GM20000 (cell line): ENCODE data around the gene ERRFI1.

Source experiments
- DNase-seq: peaks from one replicate; pipeline ENCODE4 v3.0.0; 2012; ENCODE audit warnings: low spot score
- TF ChIP-seq, protein P1 (sequence below): IDR thresholded peaks from 2 replicates; pipeline ENCODE4 v1.5.1; 2012; ENCODE audit warnings: mild to moderate bottlenecking, control low read depth; ENCODE audit errors: extremely low read depth, missing control alignments

The ERRFI1 gene

DNA sequence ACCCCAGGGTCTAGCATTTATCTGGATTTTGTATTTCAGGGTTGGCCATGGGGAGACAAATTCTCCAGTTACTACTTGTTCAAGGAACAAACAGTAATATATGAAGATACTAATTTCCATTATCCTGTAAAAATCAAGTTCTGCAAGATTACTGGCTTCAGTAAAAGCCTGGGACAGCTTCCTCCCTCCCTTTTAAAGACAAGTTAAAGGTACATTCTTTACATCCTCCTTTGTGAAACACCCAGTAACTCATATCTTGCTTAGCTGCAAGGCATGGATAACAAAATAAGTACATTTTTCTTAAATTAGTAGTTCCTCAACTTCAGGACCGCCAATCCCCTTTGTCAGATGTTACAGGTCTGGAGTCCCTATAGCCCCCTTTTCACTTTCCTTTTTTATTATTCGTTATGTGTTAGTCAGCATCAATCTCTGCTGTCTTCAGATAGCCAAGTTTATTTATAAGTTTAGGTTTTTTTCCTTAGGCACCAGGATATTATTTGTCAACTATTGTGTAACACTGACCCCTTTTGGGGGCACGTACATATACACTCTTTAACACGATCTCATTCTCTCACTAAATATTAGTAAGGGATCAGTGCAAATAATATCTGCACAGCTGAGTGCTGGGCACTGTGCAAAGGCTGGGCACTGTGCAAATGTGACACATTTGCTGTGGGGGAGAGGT is 9.8 kb downstream of the ERRFI1 start:
- DNase-seq = no peak
- TF ChIP-seq, protein P1, sequence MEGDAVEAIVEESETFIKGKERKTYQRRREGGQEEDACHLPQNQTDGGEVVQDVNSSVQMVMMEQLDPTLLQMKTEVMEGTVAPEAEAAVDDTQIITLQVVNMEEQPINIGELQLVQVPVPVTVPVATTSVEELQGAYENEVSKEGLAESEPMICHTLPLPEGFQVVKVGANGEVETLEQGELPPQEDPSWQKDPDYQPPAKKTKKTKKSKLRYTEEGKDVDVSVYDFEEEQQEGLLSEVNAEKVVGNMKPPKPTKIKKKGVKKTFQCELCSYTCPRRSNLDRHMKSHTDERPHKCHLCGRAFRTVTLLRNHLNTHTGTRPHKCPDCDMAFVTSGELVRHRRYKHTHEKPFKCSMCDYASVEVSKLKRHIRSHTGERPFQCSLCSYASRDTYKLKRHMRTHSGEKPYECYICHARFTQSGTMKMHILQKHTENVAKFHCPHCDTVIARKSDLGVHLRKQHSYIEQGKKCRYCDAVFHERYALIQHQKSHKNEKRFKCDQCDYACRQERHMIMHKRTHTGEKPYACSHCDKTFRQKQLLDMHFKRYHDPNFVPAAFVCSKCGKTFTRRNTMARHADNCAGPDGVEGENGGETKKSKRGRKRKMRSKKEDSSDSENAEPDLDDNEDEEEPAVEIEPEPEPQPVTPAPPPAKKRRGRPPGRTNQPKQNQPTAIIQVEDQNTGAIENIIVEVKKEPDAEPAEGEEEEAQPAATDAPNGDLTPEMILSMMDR = no peak

DNA sequence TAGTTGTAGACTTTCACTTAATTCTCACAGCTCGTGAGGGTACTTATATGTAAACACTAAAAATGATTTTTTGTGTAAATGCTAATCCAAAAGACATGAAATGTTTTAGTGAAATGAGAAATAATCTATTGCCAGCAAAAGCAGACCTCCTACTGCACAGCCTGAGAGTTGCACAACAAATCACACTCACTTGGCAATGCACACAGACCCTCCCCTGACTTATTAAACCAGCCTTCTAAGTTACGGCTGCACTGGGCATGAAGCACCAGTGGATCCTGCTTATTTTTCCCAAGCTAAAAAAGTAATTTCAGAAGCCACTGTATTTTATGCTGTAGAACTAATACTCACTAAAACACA is 10.3 kb downstream of the ERRFI1 start:
- TF ChIP-seq, protein P1 = no peak
- DNase-seq = no peak

DNA sequence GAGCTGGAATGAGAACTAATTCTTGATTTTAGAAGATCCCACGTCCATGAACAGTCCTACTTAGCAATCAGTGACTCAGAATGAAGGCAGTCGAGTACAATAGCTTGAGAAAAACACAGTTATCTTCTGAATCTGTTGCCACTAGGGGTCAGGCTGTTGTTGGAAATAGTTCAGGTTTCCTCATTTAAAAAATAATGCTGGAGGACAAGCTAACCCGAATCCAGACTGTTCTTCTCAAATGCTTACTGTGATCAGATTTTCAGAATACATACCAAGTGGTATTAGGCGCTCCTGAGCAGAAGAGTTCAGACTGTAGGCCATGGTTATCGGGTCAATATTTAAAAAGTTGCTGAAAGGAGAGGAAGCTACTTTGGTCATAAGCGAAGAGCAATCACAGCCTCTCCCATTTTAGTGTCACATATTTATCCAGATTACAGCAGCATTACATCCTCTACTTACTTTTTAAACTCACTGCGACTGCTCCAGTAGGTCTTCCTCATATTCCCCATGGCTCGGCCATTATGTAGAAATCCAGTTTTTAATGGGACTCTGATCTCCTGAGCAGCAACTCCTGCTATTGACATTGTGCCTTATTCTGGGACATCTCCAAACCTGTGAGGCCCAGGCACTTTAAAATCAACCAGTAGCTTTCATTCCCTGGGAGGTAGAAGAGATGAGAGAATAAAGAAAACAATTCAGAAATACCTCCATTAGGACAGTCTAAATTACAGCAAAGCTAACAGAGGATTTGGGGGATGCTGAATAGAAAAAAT is 10.9 kb downstream of the ERRFI1 start:
- DNase-seq = peak; percentile 61

DNA sequence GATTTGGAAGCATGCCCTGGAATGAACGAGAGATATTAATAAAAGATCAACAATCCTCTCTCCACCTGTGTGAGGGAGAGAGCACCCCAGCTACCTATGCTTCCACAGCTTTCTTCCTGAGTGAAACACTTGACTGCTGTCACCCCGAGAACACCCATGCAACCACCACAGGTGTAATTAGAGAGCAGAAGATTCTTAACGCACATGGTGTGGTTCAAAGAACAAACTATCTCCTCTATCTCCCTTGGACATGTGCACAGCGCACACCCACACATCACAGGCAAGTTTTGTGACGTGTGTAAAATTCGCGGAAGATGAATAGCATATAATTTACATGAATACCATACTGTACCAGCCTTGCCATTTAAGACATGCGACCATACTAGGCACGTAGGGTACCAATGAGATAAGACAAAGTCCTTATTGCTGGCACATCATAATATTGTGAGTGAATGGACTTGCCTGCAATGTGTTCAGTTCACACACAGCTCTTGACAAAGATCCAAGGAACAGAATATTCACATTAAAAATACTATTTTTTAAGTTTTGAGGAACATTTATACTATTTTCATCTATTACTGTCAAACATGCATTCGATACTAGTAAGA is 11.6 kb downstream of the ERRFI1 start:
- TF ChIP-seq, protein P1 = no peak
- no peak for DNase-seq

More for the DNA sequence above, 10.9 kb downstream of the ERRFI1 start:
- TF ChIP-seq, protein P1 = peak; percentile 44

DNA sequence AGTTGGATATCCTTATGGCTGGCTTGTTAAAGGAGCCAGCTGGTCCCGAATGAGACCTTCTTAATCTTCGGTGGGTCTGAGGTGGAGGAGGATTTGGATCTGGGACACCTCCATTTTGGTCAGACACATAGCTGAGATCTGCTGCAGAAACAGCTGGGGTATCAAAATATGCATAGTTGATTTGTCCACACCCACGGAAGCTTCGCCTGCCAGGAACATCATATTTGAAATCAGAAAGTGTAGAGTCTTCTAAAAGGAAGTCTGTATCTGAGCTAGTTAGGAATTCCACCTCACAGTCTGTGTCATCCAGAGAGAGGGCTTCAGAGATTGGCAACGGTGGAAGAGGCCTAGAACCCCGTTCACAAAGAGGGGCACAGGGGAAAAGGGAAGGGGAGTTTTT is 12.3 kb downstream of the ERRFI1 start:
- no peak for DNase-seq
- TF ChIP-seq, protein P1 = no peak

DNA sequence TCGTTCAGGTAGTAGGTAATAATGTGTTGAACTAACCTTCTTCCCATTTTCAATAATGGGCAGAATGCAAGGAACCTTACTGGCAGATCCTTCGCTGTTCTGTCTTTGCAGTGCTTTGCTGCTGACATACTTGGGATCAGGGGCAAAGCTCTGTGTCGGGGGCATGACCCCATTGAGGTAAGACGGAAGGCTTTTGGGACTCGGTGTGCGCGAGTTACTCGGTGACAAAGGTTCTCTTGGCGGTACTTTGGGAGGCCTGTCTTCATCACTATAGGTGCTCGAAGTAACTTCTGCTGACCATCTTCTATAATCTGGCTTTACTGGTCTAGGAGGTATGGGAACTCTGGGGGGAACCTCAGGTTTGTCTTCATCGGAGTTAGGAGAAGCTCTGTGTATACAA is 12.7 kb downstream of the ERRFI1 start:
- TF ChIP-seq, protein P1 = no peak
- no peak for DNase-seq

DNA sequence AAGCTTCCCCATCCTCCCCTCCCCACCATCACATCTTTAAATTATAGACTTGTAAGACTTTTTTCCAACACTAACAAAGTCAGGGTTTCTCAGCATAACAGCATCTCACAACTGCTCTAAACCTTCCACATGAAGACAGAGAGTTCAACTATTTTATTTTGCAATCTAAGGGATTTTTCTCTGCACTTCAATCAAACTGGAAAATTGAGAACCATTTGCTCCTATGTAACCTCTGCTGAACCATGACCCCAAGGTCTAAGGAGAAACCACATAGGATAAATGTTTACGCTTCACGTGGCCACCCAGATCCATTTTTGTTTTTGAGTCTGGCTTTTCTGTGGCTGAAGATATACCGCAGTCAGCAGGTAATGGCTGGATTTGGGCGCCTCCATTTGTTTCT is 13.2 kb downstream of the ERRFI1 start:
- TF ChIP-seq, protein P1 = no peak
- no peak for DNase-seq
